Measurements from ENCODE around the gene RBP5.
A peak's percentile ranks its signal among the peaks of the same experiment; 100 is the strongest.

RBP5 gene

GRCh38 chr12:7122811-7123769 is 5.6 kb downstream of the RBP5 start:
- CTCF ChIA-PET, result interaction anchor here (1.3 to 4.8 kb wide), 3 partner anchors 11 to 19 kb away, joined by 3 to 46 read pairs (median 8); no protein-coding TSS in a partner anchor
- H3K9me3 ChIP-seq (ENCODE audit: control insufficient read depth, insufficient read depth, low read depth, low read length), result no peaks in the 10 kb centered on the region
- no peaks in the 10 kb centered on the region for H3K4me1 ChIP-seq (ENCODE audit: control insufficient read depth, insufficient read depth, low read length)
- TF ChIP-seq KLF16 (tag by site-specific recombination; IDR thresholded peaks at IDR 0.05) (no peak), MYNN (tag by site-specific recombination; IDR thresholded peaks at IDR 0.05; ENCODE audit: borderline replicate concordance) (peak; percentile 78), ZNF433 (tag by site-specific recombination; IDR thresholded peaks at IDR 0.05; ENCODE audit: low read depth) (no peak), ZNF19 (tag by site-specific recombination; IDR thresholded peaks at IDR 0.05; ENCODE audit: low read depth) (no peak), ZNF561 (tag by site-specific recombination; IDR thresholded peaks at IDR 0.05; ENCODE audit: borderline replicate concordance) (no peak), TCF7L2 (IDR thresholded peaks at IDR 0.05; ENCODE audit: borderline replicate concordance, low read depth, low read length) (no peak)
- POLR2A ChIA-PET, result interaction anchor here (1.2 kb wide), 1 partner anchor 8 kb away, joined by 3 read pairs; no protein-coding TSS in a partner anchor
- H3K36me3 ChIP-seq (ENCODE audit: control insufficient read depth in 2 of 2, insufficient read depth in 1 of 2, low read length in 2 of 2), result no peaks in the 10 kb centered on the region
- no peak overlapping the region for H3K4me3 ChIP-seq (ENCODE audit: low read depth, low read length)
- no peak overlapping the region for H3K27ac ChIP-seq (ENCODE audit: extremely low read depth, low read depth, low read length)

- H3K4me3 ChIP-seq (ENCODE audit: low read depth, low read length), result no peak overlapping the region
- POLR2A ChIA-PET, result no interaction called here
- no peaks in the 10 kb centered on the region for H3K4me1 ChIP-seq (ENCODE audit: control insufficient read depth, insufficient read depth, low read length)
- H3K9me3 ChIP-seq (ENCODE audit: control insufficient read depth, insufficient read depth, low read depth, low read length), result no peaks in the 10 kb centered on the region
- peaks cover 0 to under 1% of the 10 kb centered on the region in 2 experiments; a peak in 1 of 3 replicates for H3K36me3 ChIP-seq (ENCODE audit: control insufficient read depth in 2 of 2, insufficient read depth in 1 of 2, low read length in 2 of 2)
- no peak overlapping the region for H3K27ac ChIP-seq (ENCODE audit: extremely low read depth, low read depth, low read length)
- CTCF ChIA-PET, result no interaction called here
- TF ChIP-seq ZNF350 (tag by site-specific recombination; IDR thresholded peaks at IDR 0.05) (no peak), ZNF112 (tag by site-specific recombination; IDR thresholded peaks at IDR 0.05) (no peak), ZNF169 (tag by site-specific recombination; IDR thresholded peaks at IDR 0.05) (no peak)
These were observed 7.4 kb downstream of the RBP5 start for GRCh38 chr12:7121324-7121723.

- ChIA-PET POLR2A (no interaction called here), CTCF (interaction anchor here (1.3 kb wide), 2 partner anchors 12 to 25 kb away, joined by 3 to 4 read pairs; no protein-coding TSS in a partner anchor)
- Histone ChIP-seq H3K36me3 (ENCODE audit: control insufficient read depth in 2 of 2, insufficient read depth in 1 of 2, low read length in 2 of 2) (peaks cover 0 to 3% of the 10 kb centered on the region in 2 experiments; a peak in 1 of 3 replicates), H3K4me1 (ENCODE audit: control insufficient read depth, insufficient read depth, low read length) (no peaks in the 10 kb centered on the region), H3K4me3 (ENCODE audit: low read depth, low read length) (no peak overlapping the region), H3K9me3 (ENCODE audit: control insufficient read depth, insufficient read depth, low read depth, low read length) (no peaks in the 10 kb centered on the region), H3K27ac (ENCODE audit: extremely low read depth, low read depth, low read length) (no peak overlapping the region)
- TF ChIP-seq ZNF473 (tag by site-specific recombination; IDR thresholded peaks at IDR 0.05) (no peak), MEIS1 (CRISPR knock-in tag; IDR thresholded peaks at IDR 0.05; ENCODE audit: borderline replicate concordance) (no peak), ZNF146 (tag by site-specific recombination; IDR thresholded peaks at IDR 0.05) (no peak), ZBTB10 (tag by site-specific recombination; IDR thresholded peaks at IDR 0.05) (no peak), ZFP37 (tag by site-specific recombination; IDR thresholded peaks at IDR 0.05) (no peak), ZNF561 (tag by site-specific recombination; IDR thresholded peaks at IDR 0.05; ENCODE audit: borderline replicate concordance) (no peak), HOXD13 (CRISPR knock-in tag; IDR thresholded peaks at IDR 0.05; ENCODE audit: borderline replicate concordance) (no peak), ZNF426 (tag by site-specific recombination; IDR thresholded peaks at IDR 0.05) (no peak), ZBTB21 (tag by site-specific recombination; IDR thresholded peaks at IDR 0.05) (no peak), ZNF610 (tag by site-specific recombination; IDR thresholded peaks at IDR 0.05; ENCODE audit: borderline replicate concordance) (no peak), ZSCAN16 (tag by site-specific recombination; IDR thresholded peaks at IDR 0.05) (no peak), SALL2 (tag by site-specific recombination; IDR thresholded peaks at IDR 0.05; ENCODE audit: borderline replicate concordance) (no peak), BCL11B (tag by site-specific recombination; IDR thresholded peaks at IDR 0.05; ENCODE audit: low read depth) (no peak), ZNF292 (tag by site-specific recombination; IDR thresholded peaks at IDR 0.05; ENCODE audit: borderline replicate concordance, low read depth) (no peak), ZNF114 (tag by site-specific recombination; IDR thresholded peaks at IDR 0.05) (no peak), ZNF23 (tag by site-specific recombination; IDR thresholded peaks at IDR 0.05; ENCODE audit: borderline replicate concordance) (no peak), ZNF211 (tag by site-specific recombination; IDR thresholded peaks at IDR 0.05; ENCODE audit: low read depth) (no peak), ZBTB26 (tag by site-specific recombination; optimal IDR thresholded peaks at IDR 0.05) (no peak)
These were observed 8.5 kb downstream of the RBP5 start for GRCh38 chr12:7120166-7120565.
